ENCODE data around the gene URI1. TPM values are rescaled to one million over a fixed set of nuclear protein-coding genes. Genes with fewer than 3 reads are reported as not detected.

The URI1 gene
- total RNA-seq, 6 experiments from 2014 or later, result 18.8 to 29.4 (median 22.2) TPM

DNA sequence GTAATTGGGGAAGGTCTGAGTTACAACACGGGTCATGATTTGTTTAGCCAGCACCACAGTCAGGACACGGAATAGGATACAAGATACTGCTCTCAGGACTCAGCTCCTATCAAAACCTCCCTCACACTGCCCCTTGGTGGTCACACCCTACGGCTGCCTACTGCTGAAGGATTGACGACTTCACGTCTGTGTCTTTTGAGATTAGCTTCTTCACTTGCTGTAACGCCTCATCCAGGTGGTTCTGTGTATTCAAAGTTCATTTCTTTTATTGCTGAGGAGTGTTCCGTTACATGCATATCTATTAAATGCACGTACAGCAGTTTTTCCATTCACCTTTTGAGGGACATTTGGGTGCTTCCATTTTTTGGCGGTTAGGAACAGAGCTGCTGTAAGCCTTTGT is 46.3 kb downstream of the URI1 start:
- WGBS (ENCODE audit: insufficient coverage, low coverage, low lambda C conversion rate, missing lambda C conversion rate), result 94% methylated on average over 9 of the region's 9 CpGs

GRCh38 chr19:29992233-29992867 is 50.3 kb downstream of the URI1 start:
- H3K27me3 ChIP-seq, result no peaks in the 10 kb centered on the region
- WGBS (ENCODE audit: insufficient coverage, low coverage, low lambda C conversion rate, missing lambda C conversion rate), result 91% methylated on average over 6 of the region's 6 CpGs
- no peaks in the 10 kb centered on the region for H3K4me1 ChIP-seq
- H3K9me3 ChIP-seq, result no peaks in the 10 kb centered on the region
- H3K27ac ChIP-seq, result no peak overlapping the region
- no peak for ATAC-seq
- H3K4me3 ChIP-seq, result no peak overlapping the region
- H3K36me3 ChIP-seq, result no peaks in the 10 kb centered on the region
- TF ChIP-seq CTCF (IDR thresholded peaks at IDR 0.05) (no peak), POLR2A (IDR thresholded peaks at IDR 0.05) (no peak)
- no peak for DNase-seq
- intact Hi-C loops (cut with DNase I), result no loop called here

More for the DNA sequence above, 46.3 kb downstream of the URI1 start:
- ATAC-seq (no peak), DNase-seq (no peak)
- Histone ChIP-seq H3K4me1 (no peaks in the 10 kb centered on the region), H3K9me3 (no peaks in the 10 kb centered on the region), H3K36me3 (no peaks in the 10 kb centered on the region), H3K27ac (no peak overlapping the region), H3K4me3 (no peak overlapping the region), H3K27me3 (no peaks in the 10 kb centered on the region)
- intact Hi-C loops (cut with DNase I), result no loop called here
- no peak for TF ChIP-seq POLR2A (IDR thresholded peaks at IDR 0.05)
- no peak for TF ChIP-seq CTCF (IDR thresholded peaks at IDR 0.05)

- ATAC-seq (no peak), DNase-seq (no peak)
- intact Hi-C loops (cut with DNase I), result no loop called here
Observed at GRCh38 chr19:29999490-29999889, 57.5 kb downstream of the URI1 start.

GRCh38 chr19:30000862-30001261 is 58.8 kb downstream of the URI1 start:
- ATAC-seq, result no peak
- 83% methylated on average over 1 of the region's 1 CpG for WGBS (ENCODE audit: insufficient coverage, low coverage, low lambda C conversion rate, missing lambda C conversion rate)
- TF ChIP-seq CTCF (IDR thresholded peaks at IDR 0.05) (no peak), POLR2A (IDR thresholded peaks at IDR 0.05) (no peak)

More at GRCh38 chr19:29999490-29999889, 57.5 kb downstream of the URI1 start:
- Histone ChIP-seq H3K4me3 (no peak overlapping the region), H3K27me3 (no peaks in the 10 kb centered on the region), H3K36me3 (no peaks in the 10 kb centered on the region), H3K9me3 (no peaks in the 10 kb centered on the region), H3K27ac (no peak overlapping the region), H3K4me1 (no peaks in the 10 kb centered on the region)
- WGBS (ENCODE audit: insufficient coverage, low coverage, low lambda C conversion rate, missing lambda C conversion rate), result 80% methylated on average over 3 of the region's 3 CpGs
- TF ChIP-seq CTCF (IDR thresholded peaks at IDR 0.05) (no peak), POLR2A (IDR thresholded peaks at IDR 0.05) (no peak)

More at GRCh38 chr19:30000862-30001261, 58.8 kb downstream of the URI1 start:
- no peak overlapping the region for H3K4me3 ChIP-seq
- no peak overlapping the region for H3K27ac ChIP-seq
- no peaks in the 10 kb centered on the region for H3K36me3 ChIP-seq
- no peaks in the 10 kb centered on the region for H3K9me3 ChIP-seq
- H3K27me3 ChIP-seq, result no peaks in the 10 kb centered on the region
- no peaks in the 10 kb centered on the region for H3K4me1 ChIP-seq
- DNase-seq, result no peak
- intact Hi-C loops (cut with DNase I), result no loop called here
